PFSK-1 (cell line): ENCODE data around the gene CRYAB.

ENCODE experiments used
- POLR2AphosphoS5 ChIP-seq: IDR thresholded peaks from 2 replicates; pipeline ENCODE4 v1.6.1; 2012; ENCODE audit warnings: low read depth, mild to moderate bottlenecking, control low read depth, low read length, moderate library complexity
- REST ChIP-seq, 2 experiments: IDR thresholded peaks; 2 replicates each; pipeline versions ENCODE4 v1.6.1 to v1.8.0; 2011 to 2012; ENCODE audit warnings: low read depth in 2 of 2, low read length in 2 of 2, control low read depth in 1 of 2, inconsistent platforms in 1 of 2, mild to moderate bottlenecking in 1 of 2, moderate library complexity in 1 of 2; ENCODE audit not compliant: insufficient read depth in 1 of 2
- SIN3A ChIP-seq: IDR thresholded peaks from 2 replicates; pipeline ENCODE4 v1.6.1; 2012; ENCODE audit warnings: mild to moderate bottlenecking, low read length, moderate library complexity, borderline replicate concordance; ENCODE audit not compliant: insufficient read depth

- no peak for TF ChIP-seq REST (IDR thresholded peaks at IDR 0.05; ENCODE audit: insufficient read depth in 1 of 2, low read depth in 2 of 2, low read length in 2 of 2)
- TF ChIP-seq POLR2AphosphoS5, result no peak
- no peak for TF ChIP-seq SIN3A
Observed at GRCh38 chr11:111939836-111940604, 28.4 kb upstream of the CRYAB start.
